Lower leg skin (tissue), 4 donors: Measurements from ENCODE around the gene NAALADL2. TPM values are rescaled to one million over a fixed set of nuclear protein-coding genes. Genes with fewer than 3 reads are reported as not detected.

Experiments used
- DNase-seq, 2 donors: peaks; one replicate each; pipeline ENCODE4 v3.0.0-alpha.2; 2019; ENCODE audit warnings: low spot score in 2 of 2
- H3K4me3 ChIP-seq: fragments of 200-600 bp; sonication (generic); 2 replicates; pipeline ENCODE4 v1.5.1; 2017; ENCODE audit warnings: mild to moderate bottlenecking, low read depth; ENCODE audit not compliant: poor library complexity, severe bottlenecking
- POLR2A ChIP-seq, 2 donors: fragments of 450-650 bp; IDR thresholded peaks; one replicate each; pipeline ENCODE4 v1.6.1; 2016 to 2017; ENCODE audit warnings: antibody characterized with exemption in 2 of 2, mild to moderate bottlenecking in 1 of 2, moderate library complexity in 1 of 2
- WGBS, 2 donors: methylation state at CpG; one replicate each; pipeline ENCODE4 v1.1.5; 2018; 5-methylcytosine and 5-hydroxymethylcytosine counted together
- intact Hi-C: fragments of 100-400 bp; cut with DNase I; formaldehyde crosslinking; loops from one replicate; pipeline ENCODE4 v1.15.0; 2023; ENCODE audit warnings: low total_unique reads
- total RNA-seq, 4 donors: library from RNA; depleted of rRNA; stranded (reverse); fragments of >200 nt; gene quantifications; one replicate each; pipeline ENCODE4 v1.1.0, GENCODE V29; 2016
- TF ChIP-seq, protein P1 (sequence below), 3 donors: fragments of 450-650 bp; IDR thresholded peaks; one replicate each; pipeline ENCODE4 v1.5.1; 2016; ENCODE audit warnings: antibody characterized with exemption in 3 of 3, mild to moderate bottlenecking in 3 of 3, moderate library complexity in 2 of 3

The NAALADL2 gene
- total RNA-seq, 4 donors from 2014 or later: 3.6 to 8.1 (median 4.6) TPM

DNA sequence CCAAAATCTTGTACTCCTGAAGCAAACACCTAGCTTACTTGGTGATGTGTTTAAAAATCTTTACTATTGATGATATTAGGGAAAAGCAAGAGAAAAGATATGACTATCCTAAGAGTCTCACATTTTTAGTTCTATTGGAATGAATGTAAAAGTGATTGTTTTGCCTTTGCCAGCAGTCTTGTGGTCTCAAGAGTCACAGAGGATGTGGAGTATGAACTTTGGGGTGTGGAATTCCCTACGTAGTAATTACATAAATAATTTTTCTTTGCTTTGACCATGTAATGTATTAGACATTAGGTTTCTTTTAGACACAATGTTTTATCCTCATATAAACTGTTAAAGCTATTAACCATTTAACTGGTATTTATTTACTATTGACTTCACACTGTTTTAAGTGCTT lies 387.6 kb downstream of the NAALADL2 start:
- WGBS, 2 donors: 38 to 58% methylated on average over 1 of the region's 1 CpG
- no peak overlapping the region for H3K4me3 ChIP-seq
- TF ChIP-seq, protein P1, sequence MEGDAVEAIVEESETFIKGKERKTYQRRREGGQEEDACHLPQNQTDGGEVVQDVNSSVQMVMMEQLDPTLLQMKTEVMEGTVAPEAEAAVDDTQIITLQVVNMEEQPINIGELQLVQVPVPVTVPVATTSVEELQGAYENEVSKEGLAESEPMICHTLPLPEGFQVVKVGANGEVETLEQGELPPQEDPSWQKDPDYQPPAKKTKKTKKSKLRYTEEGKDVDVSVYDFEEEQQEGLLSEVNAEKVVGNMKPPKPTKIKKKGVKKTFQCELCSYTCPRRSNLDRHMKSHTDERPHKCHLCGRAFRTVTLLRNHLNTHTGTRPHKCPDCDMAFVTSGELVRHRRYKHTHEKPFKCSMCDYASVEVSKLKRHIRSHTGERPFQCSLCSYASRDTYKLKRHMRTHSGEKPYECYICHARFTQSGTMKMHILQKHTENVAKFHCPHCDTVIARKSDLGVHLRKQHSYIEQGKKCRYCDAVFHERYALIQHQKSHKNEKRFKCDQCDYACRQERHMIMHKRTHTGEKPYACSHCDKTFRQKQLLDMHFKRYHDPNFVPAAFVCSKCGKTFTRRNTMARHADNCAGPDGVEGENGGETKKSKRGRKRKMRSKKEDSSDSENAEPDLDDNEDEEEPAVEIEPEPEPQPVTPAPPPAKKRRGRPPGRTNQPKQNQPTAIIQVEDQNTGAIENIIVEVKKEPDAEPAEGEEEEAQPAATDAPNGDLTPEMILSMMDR (IDR thresholded peaks at IDR 0.05): no peak
- TF ChIP-seq POLR2A (IDR thresholded peaks at IDR 0.05): no peak
- intact Hi-C loops: no loop called here
- DNase-seq: no peak

DNA sequence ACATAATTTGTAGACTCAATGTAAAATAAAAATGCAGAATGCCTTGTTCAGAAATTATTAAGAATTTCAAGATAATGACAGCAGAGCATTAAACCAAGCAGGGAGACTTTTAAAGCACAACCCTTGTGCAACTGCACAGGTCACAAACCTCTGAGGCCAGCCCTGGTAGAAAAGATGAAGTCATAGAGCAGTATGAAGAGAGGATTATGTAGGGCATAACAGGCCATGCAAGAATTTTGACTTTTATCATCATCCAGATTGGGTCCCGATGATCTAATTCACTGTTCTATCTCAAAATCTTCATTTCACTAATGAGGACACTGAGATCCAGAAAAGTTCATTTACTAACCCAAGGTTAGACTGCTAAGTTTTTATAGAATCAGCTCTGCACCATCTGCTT lies 388.5 kb downstream of the NAALADL2 start:
- no peak overlapping the region for H3K4me3 ChIP-seq
- intact Hi-C loops: no loop called here
- 90 to 95% methylated on average over 1 of the region's 1 CpG for WGBS, 2 donors
- TF ChIP-seq, protein P1 (IDR thresholded peaks at IDR 0.05): no peak
- no peak for TF ChIP-seq POLR2A (IDR thresholded peaks at IDR 0.05)
- DNase-seq: no peak

DNA sequence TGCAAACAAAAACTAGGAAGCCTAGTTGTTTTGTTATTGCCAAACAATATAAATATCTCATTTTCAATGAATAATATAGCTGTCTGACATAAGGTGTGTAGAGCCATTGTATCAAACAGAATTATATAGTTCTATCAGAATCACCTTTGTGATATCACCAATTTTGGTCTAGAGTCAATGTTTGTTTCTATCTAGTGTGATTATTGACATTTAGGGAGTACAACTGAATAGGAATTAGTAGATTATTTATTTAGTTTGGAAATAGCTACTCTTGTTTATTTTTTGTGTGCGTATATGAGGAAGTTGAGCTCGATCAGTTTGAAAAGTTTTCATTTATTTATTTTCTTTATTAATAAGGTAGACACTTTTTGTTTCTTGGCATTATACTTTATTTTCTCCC lies 389.7 kb downstream of the NAALADL2 start:
- DNase-seq: no peak
- intact Hi-C loops: no loop called here
- TF ChIP-seq, protein P1 (IDR thresholded peaks at IDR 0.05): no peak
- no peak for TF ChIP-seq POLR2A (IDR thresholded peaks at IDR 0.05)
- H3K4me3 ChIP-seq: no peak overlapping the region
- 91 to 95% methylated on average over 2 of the region's 2 CpGs for WGBS, 2 donors

DNA sequence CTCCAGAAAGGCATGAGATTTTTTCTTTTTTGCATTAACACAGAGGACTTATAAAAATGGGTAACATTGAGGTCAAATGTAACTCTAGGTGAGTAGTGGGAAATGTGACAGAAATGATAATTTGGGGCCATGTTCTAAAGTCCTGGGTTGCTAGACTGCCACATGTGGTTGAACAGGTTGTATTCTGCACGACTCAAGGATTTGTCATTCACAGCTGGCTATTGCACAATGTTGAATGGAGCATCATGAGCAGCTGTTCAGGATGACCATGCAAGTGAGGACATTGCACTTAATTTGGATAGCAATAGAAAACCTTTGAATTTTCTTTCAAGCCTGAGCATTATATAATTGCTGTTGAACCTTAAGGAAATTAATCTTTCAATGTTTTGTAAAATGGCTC lies 396.6 kb downstream of the NAALADL2 start:
- no peak overlapping the region for H3K4me3 ChIP-seq
- intact Hi-C loops: no loop called here
- 29 to 40% methylated on average over 1 of the region's 1 CpG for WGBS, 2 donors
- no peak for DNase-seq
- TF ChIP-seq, protein P1 (IDR thresholded peaks at IDR 0.05): no peak
- TF ChIP-seq POLR2A (IDR thresholded peaks at IDR 0.05): no peak

DNA sequence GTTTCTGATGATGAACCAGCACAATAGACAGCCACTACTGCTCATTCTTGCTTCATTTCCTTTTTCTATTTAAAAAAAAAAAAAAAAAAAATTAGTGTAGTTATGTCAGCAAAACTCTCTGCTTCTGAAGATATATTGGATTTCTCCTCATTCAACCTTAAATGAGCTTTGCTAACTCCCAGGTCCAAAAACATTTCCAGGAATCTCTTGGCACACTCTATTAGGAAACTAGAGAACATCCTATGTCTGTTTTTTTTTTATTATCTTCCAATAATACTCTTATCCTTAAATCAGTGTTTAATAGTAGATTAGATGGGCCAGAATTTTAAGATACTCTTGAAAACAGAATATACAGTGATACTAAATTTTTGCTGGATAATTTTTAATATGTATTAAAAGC lies 398.0 kb downstream of the NAALADL2 start:
- intact Hi-C loops: no loop called here
- no peak for DNase-seq
- TF ChIP-seq, protein P1 (IDR thresholded peaks at IDR 0.05): no peak
- TF ChIP-seq POLR2A (IDR thresholded peaks at IDR 0.05): no peak
- no peak overlapping the region for H3K4me3 ChIP-seq

DNA sequence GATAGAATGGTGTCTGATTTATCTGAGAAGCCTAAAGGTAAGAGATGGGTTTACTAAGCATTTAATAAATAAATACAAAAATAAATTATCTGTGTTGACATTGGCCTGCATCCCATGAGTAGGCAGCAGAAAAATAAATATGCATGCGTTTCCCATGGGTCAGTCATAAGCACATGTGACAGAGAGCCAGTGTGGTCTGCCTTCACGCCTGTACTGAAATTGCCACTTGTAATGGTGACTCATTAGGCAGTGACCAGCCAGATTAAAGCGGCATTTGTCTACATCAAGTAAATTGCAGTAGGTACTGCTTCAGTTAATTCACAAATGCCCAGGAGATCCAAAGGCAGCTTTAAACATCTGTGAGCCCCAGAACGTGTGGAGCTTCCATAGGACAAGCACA lies 399.6 kb downstream of the NAALADL2 start:
- WGBS, 2 donors: 89 to 92% methylated on average over 4 of the region's 4 CpGs
- no peak overlapping the region for H3K4me3 ChIP-seq
- intact Hi-C loops: no loop called here
- TF ChIP-seq, protein P1 (IDR thresholded peaks at IDR 0.05): no peak
- no peak for TF ChIP-seq POLR2A (IDR thresholded peaks at IDR 0.05)
- no peak for DNase-seq
